ENCODE measurements around the gene HOXB3.

GRCh38 chr17:48542114-48542656 lies 47.9 kb downstream of the HOXB3 start:
- TF ChIP-seq EZH2 (IDR thresholded peaks at IDR 0.05; ENCODE audit: borderline replicate concordance, low read length) (no peak), CTCF (IDR thresholded peaks at IDR 0.05; ENCODE audit: low read length) (no peak)
